Measurements from ENCODE around the gene MYBPC1.
A peak's percentile ranks its signal among the peaks of the same experiment; 100 is the strongest.

MYBPC1 gene

DNA sequence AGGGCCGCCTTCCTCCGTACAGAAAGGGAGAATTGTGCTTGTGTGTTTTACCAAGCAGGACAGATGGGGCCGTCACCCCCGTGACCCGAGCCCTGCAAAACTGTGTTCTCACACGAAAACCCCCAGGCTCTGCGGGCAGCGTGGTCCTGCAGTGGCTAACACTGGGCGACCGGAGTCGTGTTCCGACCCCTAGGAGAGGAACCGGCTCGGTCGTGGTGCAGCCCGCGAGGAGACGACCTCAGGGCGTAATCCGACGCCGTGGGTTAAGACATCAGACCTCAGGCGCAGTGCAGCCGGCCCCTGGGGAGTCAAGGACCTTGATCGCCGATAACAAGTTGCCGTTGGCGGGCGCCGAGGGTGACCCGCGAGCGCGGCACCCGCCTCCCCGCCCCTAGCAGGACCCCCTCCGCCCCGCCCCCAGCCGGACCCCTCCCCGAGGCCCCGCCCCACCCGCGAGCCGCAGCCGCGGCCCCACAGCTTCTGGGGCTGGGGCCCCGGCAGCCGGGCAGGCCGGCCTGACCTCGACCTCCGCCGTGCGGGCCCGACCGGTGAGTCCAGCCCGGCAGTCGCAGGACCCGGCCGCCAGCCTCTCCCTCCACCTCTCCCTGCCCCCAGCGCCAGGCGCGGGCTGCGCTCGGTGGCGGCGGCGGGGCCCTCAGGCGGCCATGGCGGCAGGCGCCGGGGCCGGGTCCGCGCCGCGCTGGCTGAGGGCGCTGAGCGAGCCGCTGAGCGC is 102.6 kb downstream of the MYBPC1 start, which contains the start of gene CHPT1:
TSS of gene CHPT1 (plus strand) at position 444 of the 733 bp plus-strand sequence. CDS start at position 666, 222 bp downstream.
- H3K4me3 ChIP-seq (replicated peaks; ENCODE audit: low read depth, low read length) = peak within 1 kb of the TSS; percentile 85
- H3K27me3 ChIP-seq (replicated peaks; ENCODE audit: control insufficient read depth, insufficient read depth, low read length) = no peaks in the 10 kb centered on the region
- H3K36me3 ChIP-seq (ENCODE audit: control insufficient read depth, insufficient read depth, low read length) = no peaks in the 10 kb centered on the region
- peak; percentile 59 for DNase-seq (ENCODE audit: extremely low read depth, insufficient read length)
- TF ChIP-seq, protein P1, sequence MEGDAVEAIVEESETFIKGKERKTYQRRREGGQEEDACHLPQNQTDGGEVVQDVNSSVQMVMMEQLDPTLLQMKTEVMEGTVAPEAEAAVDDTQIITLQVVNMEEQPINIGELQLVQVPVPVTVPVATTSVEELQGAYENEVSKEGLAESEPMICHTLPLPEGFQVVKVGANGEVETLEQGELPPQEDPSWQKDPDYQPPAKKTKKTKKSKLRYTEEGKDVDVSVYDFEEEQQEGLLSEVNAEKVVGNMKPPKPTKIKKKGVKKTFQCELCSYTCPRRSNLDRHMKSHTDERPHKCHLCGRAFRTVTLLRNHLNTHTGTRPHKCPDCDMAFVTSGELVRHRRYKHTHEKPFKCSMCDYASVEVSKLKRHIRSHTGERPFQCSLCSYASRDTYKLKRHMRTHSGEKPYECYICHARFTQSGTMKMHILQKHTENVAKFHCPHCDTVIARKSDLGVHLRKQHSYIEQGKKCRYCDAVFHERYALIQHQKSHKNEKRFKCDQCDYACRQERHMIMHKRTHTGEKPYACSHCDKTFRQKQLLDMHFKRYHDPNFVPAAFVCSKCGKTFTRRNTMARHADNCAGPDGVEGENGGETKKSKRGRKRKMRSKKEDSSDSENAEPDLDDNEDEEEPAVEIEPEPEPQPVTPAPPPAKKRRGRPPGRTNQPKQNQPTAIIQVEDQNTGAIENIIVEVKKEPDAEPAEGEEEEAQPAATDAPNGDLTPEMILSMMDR (IDR thresholded peaks at IDR 0.05; ENCODE audit: insufficient read depth, low read length, poor library complexity, severe bottlenecking) = no peak

GRCh38 chr12:101697930-101698799 is 103.4 kb downstream of the MYBPC1 start:
- TF ChIP-seq, protein P1 (IDR thresholded peaks at IDR 0.05; ENCODE audit: insufficient read depth, low read length, poor library complexity, severe bottlenecking) = no peak

DNA sequence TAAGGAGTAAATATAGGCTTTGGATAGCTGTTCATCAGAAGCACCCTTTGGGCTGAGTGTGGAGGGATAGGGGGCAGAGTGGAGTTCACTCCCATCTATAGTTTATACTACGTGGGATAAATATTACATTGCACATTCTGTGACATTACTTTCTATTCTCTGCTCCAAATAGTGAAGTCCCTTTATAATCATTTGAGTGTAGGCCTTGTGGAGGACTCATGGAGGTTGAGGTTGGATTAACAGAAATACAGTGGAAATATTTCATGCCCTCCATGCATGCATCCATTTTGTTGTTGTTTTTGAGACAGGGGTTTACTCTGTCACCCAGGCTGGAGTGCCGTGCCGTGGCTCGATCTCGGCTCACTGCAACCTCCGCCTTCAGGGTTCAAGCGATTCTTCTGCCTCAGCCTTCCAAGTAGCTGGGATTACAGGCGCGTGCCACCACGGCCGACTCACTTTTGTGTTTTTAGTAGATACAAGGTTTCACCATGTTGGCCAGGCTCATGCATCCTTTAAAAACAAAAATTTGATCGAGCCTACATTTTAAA is 104.1 kb downstream of the MYBPC1 start:
- H3K36me3 ChIP-seq (ENCODE audit: control insufficient read depth, insufficient read depth, low read length) = no peaks in the 10 kb centered on the region

More at GRCh38 chr12:101697930-101698799, 103.4 kb downstream of the MYBPC1 start:
- DNase-seq (ENCODE audit: extremely low read depth, insufficient read length) = peak; percentile 29
- H3K27me3 ChIP-seq (replicated peaks; ENCODE audit: control insufficient read depth, insufficient read depth, low read length) = no peaks in the 10 kb centered on the region
- H3K36me3 ChIP-seq (ENCODE audit: control insufficient read depth, insufficient read depth, low read length) = no peaks in the 10 kb centered on the region
- H3K4me3 ChIP-seq (replicated peaks; ENCODE audit: low read depth, low read length) = peak overlapping the region; percentile 85

GRCh38 chr12:101700299-101700820 is 105.6 kb downstream of the MYBPC1 start:
- DNase-seq (ENCODE audit: extremely low read depth, insufficient read length) = no peak
- H3K27me3 ChIP-seq (replicated peaks; ENCODE audit: control insufficient read depth, insufficient read depth, low read length) = no peaks in the 10 kb centered on the region
- no peak overlapping the region for H3K4me3 ChIP-seq (replicated peaks; ENCODE audit: low read depth, low read length)
- H3K36me3 ChIP-seq (ENCODE audit: control insufficient read depth, insufficient read depth, low read length) = no peaks in the 10 kb centered on the region
- TF ChIP-seq, protein P1 (IDR thresholded peaks at IDR 0.05; ENCODE audit: insufficient read depth, low read length, poor library complexity, severe bottlenecking) = no peak

More for the DNA sequence above, 104.1 kb downstream of the MYBPC1 start:
- no peaks in the 10 kb centered on the region for H3K27me3 ChIP-seq (replicated peaks; ENCODE audit: control insufficient read depth, insufficient read depth, low read length)
- TF ChIP-seq, protein P1 (IDR thresholded peaks at IDR 0.05; ENCODE audit: insufficient read depth, low read length, poor library complexity, severe bottlenecking) = peak; percentile 30
- H3K4me3 ChIP-seq (replicated peaks; ENCODE audit: low read depth, low read length) = no peak overlapping the region
- DNase-seq (ENCODE audit: extremely low read depth, insufficient read length) = no peak

- DNase-seq (ENCODE audit: extremely low read depth, insufficient read length) = no peak
- TF ChIP-seq, protein P1 (IDR thresholded peaks at IDR 0.05; ENCODE audit: insufficient read depth, low read length, poor library complexity, severe bottlenecking) = no peak
- no peaks in the 10 kb centered on the region for H3K27me3 ChIP-seq (replicated peaks; ENCODE audit: control insufficient read depth, insufficient read depth, low read length)
- H3K36me3 ChIP-seq (ENCODE audit: control insufficient read depth, insufficient read depth, low read length) = no peaks in the 10 kb centered on the region
- no peak overlapping the region for H3K4me3 ChIP-seq (replicated peaks; ENCODE audit: low read depth, low read length)
These were observed 108.7 kb downstream of the MYBPC1 start for GRCh38 chr12:101703487-101703886.

Data from GM06990 (cell line).